ENCODE data around the gene PEX3.
A peak's percentile ranks its signal among the peaks of the same experiment; 100 is the strongest.
"Not testable (repeated sequence)": the region's sequence is repeated elsewhere in the genome, so short reads cannot be mapped to it uniquely, and the experiment has no call there.

PEX3 gene

GRCh38 chr6:143449082-143449713 is 1.4 kb upstream of the PEX3 start:
- DNase-seq = no peak

- peak in 1 of 2 experiments; percentile 19 for DNase-seq
Observed at GRCh38 chr6:143449714-143450452, 722 bp upstream of the PEX3 start.

GRCh38 chr6:143451531-143451930 is 926 bp downstream of the PEX3 start:
- DNase-seq = no peak

GRCh38 chr6:143457563-143458359 is 7.2 kb downstream of the PEX3 start:
- DNase-seq = no peak

GRCh38 chr6:143465546-143465945 is 14.9 kb downstream of the PEX3 start:
- no peak for DNase-seq

- DNase-seq = no peak
Observed at GRCh38 chr6:143468026-143468425, 17.4 kb downstream of the PEX3 start.

GRCh38 chr6:143468823-143469222 is 18.2 kb downstream of the PEX3 start:
- not testable (repeated sequence) for DNase-seq

- no peak for DNase-seq
Observed at GRCh38 chr6:143471822-143472221, 21.2 kb downstream of the PEX3 start.

GRCh38 chr6:143476545-143476944 is 25.9 kb downstream of the PEX3 start:
- DNase-seq = no peak

- no peak for DNase-seq
Observed at GRCh38 chr6:143478479-143479062, 28.0 kb downstream of the PEX3 start.

GRCh38 chr6:143482593-143482992 is 32.0 kb downstream of the PEX3 start:
- DNase-seq = no peak

- no peak for DNase-seq
Observed at GRCh38 chr6:143485967-143486366, 35.4 kb downstream of the PEX3 start.

- DNase-seq = no peak
Observed at GRCh38 chr6:143486752-143487151, 36.1 kb downstream of the PEX3 start.

- no peak for DNase-seq
Observed at GRCh38 chr6:143490244-143490643, 39.6 kb downstream of the PEX3 start.

GRCh38 chr6:143490775-143491174 is 40.2 kb downstream of the PEX3 start:
- no peak for DNase-seq

GRCh38 chr6:143496974-143497373 is 46.4 kb downstream of the PEX3 start:
- DNase-seq = no peak

- DNase-seq = no peak
Observed at GRCh38 chr6:143498428-143498827, 47.8 kb downstream of the PEX3 start.

GRCh38 chr6:143501851-143502250 is 51.2 kb downstream of the PEX3 start:
- DNase-seq = no peak

- no peak for DNase-seq
Observed at GRCh38 chr6:143504369-143504768, 53.8 kb downstream of the PEX3 start.

- no peak for DNase-seq
Observed at GRCh38 chr6:143505111-143505510, 54.5 kb downstream of the PEX3 start.

- no peak for DNase-seq
Observed at GRCh38 chr6:143505537-143505936, 54.9 kb downstream of the PEX3 start.

GRCh38 chr6:143506199-143506598 is 55.6 kb downstream of the PEX3 start:
- DNase-seq = no peak

- no peak for DNase-seq
Observed at GRCh38 chr6:143506620-143507019, 56.0 kb downstream of the PEX3 start.
